OCI-LY7 (cell line): ENCODE results near the gene NRF1.

ENCODE experiments used
- CTCF ChIP-seq: fragments of 200-600 bp; sonication (generic); conservative IDR thresholded peaks from 2 replicates; pipeline ENCODE4 v1.5.1; 2014; ENCODE audit warnings: mild to moderate bottlenecking, antibody characterized with exemption, low read length, moderate library complexity, mixed read lengths
- EZH2phosphoT487 ChIP-seq: fragments of 200-600 bp; sonication (generic); IDR thresholded peaks from 2 replicates; pipeline ENCODE4 v1.6.1; 2018; ENCODE audit warnings: low read depth, borderline replicate concordance, mild to moderate bottlenecking, mixed run types, antibody characterized with exemption, low read length, moderate library complexity, mixed read lengths

GRCh38 chr7:129607471-129608120 is 3.9 kb upstream of the NRF1 start:
- TF ChIP-seq CTCF (peak; percentile 74), EZH2phosphoT487 (no peak)
